Aorta (tissue), 5 donors: ENCODE measurements around the gene TBC1D22A. TPM values are rescaled to one million over a fixed set of nuclear protein-coding genes. Genes with fewer than 3 reads are reported as not detected.

Experiments
- ATAC-seq: fragments of 200-7000 bp; cut with Tn5 transposase; one replicate; pipeline ENCODE4 v1.9.1; 2022; ENCODE audit warnings: moderate library complexity; ENCODE audit not compliant: low FRiP score
- DNase-seq, 2 donors: peaks; one replicate each; pipeline ENCODE4 v3.0.0-alpha.2; 2020
- H3K27ac ChIP-seq, 2 donors: one replicate each; pipeline ENCODE4 v1.5.1; 2013; ENCODE audit warnings: low read length in 2 of 2, mild to moderate bottlenecking in 2 of 2, moderate library complexity in 2 of 2, control low read depth in 1 of 2, inconsistent platforms in 1 of 2, low read depth in 1 of 2
- H3K27me3 ChIP-seq, 2 donors: one replicate each; pipeline ENCODE4 v1.6.1; 2013; ENCODE audit warnings: control low read depth in 1 of 2, low read length in 1 of 2, mild to moderate bottlenecking in 1 of 2, moderate library complexity in 1 of 2; ENCODE audit not compliant: insufficient read depth in 2 of 2, control insufficient read depth in 1 of 2
- H3K36me3 ChIP-seq, 2 donors: one replicate each; pipeline ENCODE4 v1.6.1; 2013; ENCODE audit warnings: control low read depth in 1 of 2, low read length in 1 of 2, mild to moderate bottlenecking in 1 of 2; ENCODE audit not compliant: insufficient read depth in 2 of 2, control insufficient read depth in 1 of 2
- H3K4me1 ChIP-seq, 2 donors: one replicate each; pipeline ENCODE4 v1.6.1; 2013; ENCODE audit warnings: low read length in 2 of 2, control low read depth in 1 of 2, mild to moderate bottlenecking in 1 of 2, moderate library complexity in 1 of 2; ENCODE audit not compliant: insufficient read depth in 2 of 2, control insufficient read depth in 1 of 2
- H3K4me3 ChIP-seq, 2 donors: one replicate each; pipeline ENCODE4 v1.5.1; 2013; ENCODE audit warnings: low read length in 2 of 2, control low read depth in 1 of 2, mild to moderate bottlenecking in 1 of 2
- H3K9me3 ChIP-seq: one replicate; pipeline ENCODE4 v1.6.1; 2013; ENCODE audit warnings: mild to moderate bottlenecking, low read length; ENCODE audit not compliant: control insufficient read depth
- WGBS, 2 donors: extraction: QIAGEN DNeasy Blood & Tissue Kit; methylation state at CpG; one replicate each; pipeline ENCODE4 v1.1.7; 2013; 5-methylcytosine and 5-hydroxymethylcytosine counted together
- intact Hi-C, 2 donors: fragments of 100-400 bp; cut with DNase I; formaldehyde crosslinking; loops; one replicate each; pipeline versions ENCODE4 v1.14.2 to v1.15.0; 2022
- polyA plus RNA-seq, 2 donors: library from polyadenylated mRNA; stranded (reverse); fragments of 200-250 nt; gene quantifications; one replicate each; pipeline ENCODE4 v1.2.3, GENCODE V29; 2013
- total RNA-seq, 2 donors: library from RNA; stranded (reverse); fragmentation: NEBNext Ultra II Directional; extraction: Animal tissue kit (Norgen Biotek cat#: 25700); gene quantifications; one replicate each; pipeline ENCODE4 v1.2.1, GENCODE V29; 2021
- donor health status: healthy with polysubstance abuse.
- donor health status: Bipolar disorder and iron deficiency.
- donor health status: DM: no; HTN: no; CAD: no.
- donor health status: DM: no; HTN: no; CAD: no.
- donor health status: DM: yes; HTN: yes; CAD: no.

TBC1D22A gene
- total and polyA plus RNA-seq, 4 donors, result 10.8 to 37.1 (median 17.9) TPM

DNA sequence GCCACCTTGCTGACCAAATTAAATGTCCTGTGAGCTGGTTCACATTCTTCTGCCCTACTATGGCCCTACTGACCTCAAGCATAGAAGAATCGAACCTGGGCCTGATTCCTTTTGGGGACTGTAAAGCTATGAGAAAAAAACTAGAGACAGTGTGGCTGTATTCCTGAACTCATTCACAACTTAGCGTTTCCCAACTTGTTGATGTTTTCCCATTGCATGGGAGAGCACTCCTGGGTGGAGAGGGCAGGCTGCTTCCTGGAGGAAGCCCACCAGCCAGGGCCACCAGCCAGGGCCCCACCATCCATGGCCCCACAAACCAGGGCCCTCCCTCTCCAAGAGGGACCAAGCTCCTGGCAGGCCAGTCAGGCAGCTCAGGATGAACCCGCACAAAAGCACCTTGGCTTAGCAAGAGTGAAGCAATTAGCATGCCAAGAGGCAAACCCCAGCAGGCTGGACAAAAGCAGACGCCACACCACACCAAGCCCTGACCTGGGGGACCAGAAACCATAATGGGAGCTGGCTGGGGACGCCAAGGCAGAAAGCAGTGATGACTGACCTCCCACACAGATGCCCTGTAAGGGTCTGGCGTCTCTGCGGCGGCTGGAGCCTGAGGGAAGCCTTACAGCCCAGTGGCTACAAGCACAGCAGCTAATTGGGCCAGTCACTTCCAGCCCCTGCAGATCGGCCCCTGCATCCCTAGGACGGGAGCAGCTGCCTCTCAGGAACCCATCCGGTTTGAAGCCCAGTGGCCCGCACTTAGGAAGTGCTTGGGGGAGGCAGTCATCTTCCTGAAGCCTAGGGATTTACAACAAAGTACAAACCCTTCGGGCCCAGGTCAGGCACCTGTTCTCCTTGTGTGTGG is 26.5 kb upstream of the TBC1D22A start:
- Histone ChIP-seq H3K27ac (no peak overlapping the region), H3K4me1 (no peaks in the 10 kb centered on the region)
- intact Hi-C loops, result loop anchor here in 1 of 2 donors (10.0 kb wide), 1 partner anchor 161 kb away; no protein-coding TSS in a partner anchor

DNA sequence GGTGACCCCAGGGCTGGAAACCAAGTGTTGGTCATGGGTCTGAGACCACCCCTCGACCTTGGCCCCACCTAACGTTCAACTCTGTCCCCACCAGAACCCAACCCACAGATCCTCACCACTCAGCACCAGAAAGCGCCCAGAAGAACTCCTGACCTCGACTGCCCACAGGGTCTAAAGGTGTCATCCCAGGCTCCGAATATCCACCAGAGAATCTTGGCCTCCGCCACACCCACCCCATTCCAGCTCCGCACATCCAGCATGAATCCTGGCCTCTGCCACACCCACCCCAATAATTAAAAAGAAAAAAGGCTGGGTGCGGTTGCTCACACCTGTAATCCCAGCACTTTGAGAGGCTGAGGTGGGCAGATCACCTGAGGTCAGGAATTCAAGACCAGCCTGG is 25.7 kb upstream of the TBC1D22A start:
- H3K36me3 ChIP-seq, result no peaks in the 10 kb centered on the region
- ATAC-seq (no peak), DNase-seq (peak in 1 of 2 donors; percentile 41)
- no peaks in the 10 kb centered on the region for H3K27me3 ChIP-seq
- intact Hi-C loops, result loop anchor here in 1 of 2 donors (10.0 kb wide), 1 partner anchor 162 kb away; no protein-coding TSS in a partner anchor
- 81 to 83% methylated on average over 8 of the region's 8 CpGs for WGBS, 2 donors
- no peaks in the 10 kb centered on the region for H3K4me1 ChIP-seq
- H3K4me3 ChIP-seq, result no peak overlapping the region
- no peak overlapping the region for H3K27ac ChIP-seq
- H3K9me3 ChIP-seq, result no peaks in the 10 kb centered on the region

More for the DNA sequence above, 26.5 kb upstream of the TBC1D22A start:
- no peaks in the 10 kb centered on the region for H3K36me3 ChIP-seq
- no peak for ATAC-seq
- no peaks in the 10 kb centered on the region for H3K9me3 ChIP-seq
- peak in 1 of 2 donors; percentile 48 for DNase-seq
- 74 to 76% methylated on average over 13 of the region's 13 CpGs for WGBS, 2 donors
- H3K4me3 ChIP-seq, result no peak overlapping the region
- no peaks in the 10 kb centered on the region for H3K27me3 ChIP-seq

DNA sequence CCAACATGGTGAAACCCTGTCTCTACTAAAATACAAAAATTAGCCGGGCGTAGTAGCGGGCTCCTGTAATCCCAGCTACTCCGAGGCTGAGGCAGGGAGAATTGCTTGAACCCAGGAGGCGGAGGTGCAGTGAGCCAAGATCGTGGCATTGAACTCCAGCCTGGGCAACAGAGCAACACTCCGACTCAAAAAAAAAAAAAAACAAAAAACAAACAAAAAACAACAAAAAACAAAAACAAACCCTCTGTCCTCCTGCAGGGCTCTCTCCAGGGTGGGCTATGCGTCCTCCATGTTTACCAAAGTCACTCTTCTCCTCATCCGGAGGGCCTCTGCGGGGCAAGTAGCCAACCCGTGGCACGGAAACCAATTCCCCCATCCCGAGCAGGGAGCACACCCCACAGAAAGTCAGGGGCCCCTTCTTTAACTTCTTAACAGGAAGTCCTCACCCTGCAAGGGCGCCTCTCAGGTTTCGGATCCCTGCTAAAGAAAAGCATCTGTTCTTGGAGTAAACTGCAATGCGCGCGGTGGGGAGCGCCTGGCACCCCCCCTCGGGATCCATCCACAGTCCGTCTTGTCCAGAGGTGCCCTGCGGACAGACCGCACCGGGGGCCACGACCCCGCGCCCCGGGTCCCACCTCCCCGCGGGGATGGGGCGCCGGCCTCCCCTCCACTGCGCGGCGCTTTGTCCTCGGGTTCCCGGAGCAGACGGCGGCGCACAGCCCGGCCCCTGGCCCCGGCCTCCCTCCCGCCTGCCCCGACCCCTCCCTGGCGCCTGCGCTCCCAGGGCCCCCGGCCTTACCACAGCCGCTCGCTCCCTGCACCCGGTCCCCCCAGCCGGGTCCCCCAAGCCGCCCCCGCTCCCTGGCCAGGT is 25.1 kb upstream of the TBC1D22A start:
- DNase-seq (peak; percentile 62 to 83), ATAC-seq (peak; percentile 40)
- intact Hi-C loops, result loop anchor here in 1 of 2 donors (10.0 kb wide), 1 partner anchor 163 kb away; no protein-coding TSS in a partner anchor
- Histone ChIP-seq H3K36me3 (no peaks in the 10 kb centered on the region), H3K4me1 (no peaks in the 10 kb centered on the region), H3K27ac (peak overlapping the region in 1 of 2 donors; percentile 20), H3K9me3 (no peaks in the 10 kb centered on the region), H3K4me3 (peak overlapping the region; percentile 90 to 95), H3K27me3 (no peaks in the 10 kb centered on the region)
- WGBS, 2 donors, result 5 to 8% methylated on average over 39 to 53 of the region's 53 CpGs

DNA sequence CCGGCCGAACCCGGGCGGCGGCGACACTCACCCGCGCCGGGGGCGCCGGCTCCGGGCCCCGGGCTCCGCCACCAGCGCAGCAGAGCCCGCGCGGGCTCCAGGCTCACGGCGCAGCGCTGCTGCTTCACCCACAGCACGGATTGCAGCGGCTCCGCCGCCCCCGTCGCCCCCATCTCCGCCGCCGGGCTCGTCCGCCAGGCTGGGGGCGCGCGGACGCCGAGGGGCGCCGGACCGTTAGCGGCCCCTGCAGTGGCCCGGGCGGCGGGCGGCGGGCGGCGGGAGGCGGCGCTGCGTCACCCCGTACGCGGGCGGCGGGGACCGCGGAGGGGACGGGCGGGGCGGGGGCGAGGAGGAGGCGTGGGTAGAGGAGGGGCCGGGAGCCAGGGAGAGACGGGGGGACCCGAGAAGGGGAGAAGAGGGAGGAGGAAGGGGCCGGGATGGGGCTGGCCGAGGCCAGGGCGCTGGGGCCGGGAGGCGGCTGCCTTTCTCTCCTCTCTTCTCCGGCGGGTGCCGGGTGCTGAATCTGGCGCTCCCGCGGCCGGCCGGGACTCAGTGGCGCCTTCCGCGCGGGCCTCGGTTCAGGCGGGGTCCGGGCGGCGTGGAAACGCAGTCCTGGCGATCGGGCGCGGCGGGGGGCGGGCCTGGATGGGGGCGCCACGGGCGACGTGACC is 24.3 kb upstream of the TBC1D22A start, which contains the start of gene CERK:
Gene CERK (minus strand): TSS at position 277 of the 671 bp plus-strand sequence. CDS start 104 bp downstream, at position 173.
- WGBS, 2 donors, result 0 to 1% methylated on average over 49 to 99 of the region's 99 CpGs
- H3K4me3 ChIP-seq, result peak within 1 kb of the TSS; percentile 90 to 95
- intact Hi-C loops, result loop anchor here in 1 of 2 donors (2.0 to 10.0 kb wide), 3 partner anchors 17 to 163 kb away; partner anchors contain the start of gene TBC1D22A
- DNase-seq (peak; percentile 89 to 92), ATAC-seq (peak; percentile 87)
- no peaks in the 10 kb centered on the region for H3K4me1 ChIP-seq
- H3K9me3 ChIP-seq, result no peaks in the 10 kb centered on the region
- no peaks in the 10 kb centered on the region for H3K36me3 ChIP-seq
- no peaks in the 10 kb centered on the region for H3K27me3 ChIP-seq
- H3K27ac ChIP-seq, result peak within 1 kb of the TSS; percentile 43 to 50

DNA sequence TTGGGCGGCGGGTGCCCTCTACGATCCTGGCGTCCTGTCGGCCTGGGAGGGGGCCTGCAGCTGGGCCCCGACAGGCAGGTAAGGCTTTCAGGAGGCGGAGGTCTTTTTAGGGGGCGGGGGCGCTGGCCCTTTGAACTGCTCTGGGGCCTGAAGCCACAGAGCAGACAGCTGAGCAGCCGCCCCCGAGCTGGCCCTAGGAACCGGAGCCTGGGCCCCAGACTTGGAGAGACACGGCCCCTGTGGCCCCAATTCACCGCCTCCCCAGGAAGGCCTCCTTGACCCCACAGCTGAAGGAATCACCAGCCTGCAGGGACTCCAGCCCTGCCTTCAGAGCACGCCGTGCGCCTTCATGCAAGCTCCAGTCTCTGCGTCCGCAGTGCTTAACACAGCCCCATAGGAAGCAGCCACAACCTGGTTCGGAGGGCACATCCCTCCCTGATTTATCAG is 23.8 kb upstream of the TBC1D22A start:
- WGBS, 2 donors, result 3 to 7% methylated on average over 20 of the region's 20 CpGs
- no peaks in the 10 kb centered on the region for H3K27me3 ChIP-seq
- peak; percentile 30 for ATAC-seq
- no peaks in the 10 kb centered on the region for H3K4me1 ChIP-seq
- H3K27ac ChIP-seq, result peak overlapping the region; percentile 43 to 50
- intact Hi-C loops, result loop anchor here in 1 of 2 donors (2.0 to 10.0 kb wide), 3 partner anchors 16 to 164 kb away; partner anchors contain the start of gene TBC1D22A
- H3K4me3 ChIP-seq, result peak overlapping the region; percentile 90 to 95
- H3K9me3 ChIP-seq, result no peaks in the 10 kb centered on the region
- no peaks in the 10 kb centered on the region for H3K36me3 ChIP-seq
- DNase-seq, result peak in 1 of 2 donors; percentile 53

DNA sequence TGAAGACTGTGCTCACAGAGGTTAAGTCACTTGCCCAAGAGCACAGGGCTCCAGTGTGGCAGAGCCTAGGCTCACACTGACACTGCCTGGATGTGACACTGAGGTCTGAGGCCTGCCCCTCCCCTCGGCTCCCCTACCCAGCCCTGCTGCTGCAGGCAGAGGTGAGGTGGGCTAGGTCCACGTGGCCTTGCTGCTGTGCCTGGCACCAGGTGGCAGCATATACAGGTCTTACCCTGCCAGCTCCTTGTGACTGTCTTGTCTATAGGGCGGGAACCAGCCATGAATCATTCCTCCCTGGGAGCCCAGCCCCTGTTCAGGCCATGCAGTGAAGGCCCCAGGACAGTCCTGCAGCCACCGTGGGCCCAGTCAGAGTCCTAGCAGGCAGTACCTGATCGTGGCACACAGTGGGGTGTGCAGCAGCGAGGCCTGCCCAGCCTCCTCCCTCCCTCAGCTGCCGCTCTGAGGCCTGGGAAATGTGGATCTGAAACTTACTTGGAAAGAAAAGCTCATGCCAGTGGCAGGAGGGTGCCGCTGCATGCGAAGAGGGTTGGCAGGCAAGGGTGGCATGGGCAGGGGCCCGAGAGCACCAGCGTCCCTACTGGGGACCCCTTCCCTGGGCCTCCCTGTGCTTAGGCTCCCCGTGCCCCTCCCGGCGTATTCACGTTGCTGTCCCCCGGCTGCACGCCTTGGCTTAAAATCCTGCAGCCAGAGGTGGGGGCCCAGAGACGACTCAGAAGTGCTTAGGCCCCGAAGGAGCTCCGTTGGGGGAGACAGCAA is 23.2 kb upstream of the TBC1D22A start:
- no peaks in the 10 kb centered on the region for H3K36me3 ChIP-seq
- H3K27ac ChIP-seq, result no peak overlapping the region
- H3K27me3 ChIP-seq, result no peaks in the 10 kb centered on the region
- peak overlapping the region in 1 of 2 donors; percentile 90 for H3K4me3 ChIP-seq
- no peaks in the 10 kb centered on the region for H3K4me1 ChIP-seq
- ATAC-seq (peak; percentile 20), DNase-seq (peak in 1 of 2 donors; percentile 67)
- H3K9me3 ChIP-seq, result no peaks in the 10 kb centered on the region
- intact Hi-C loops, result loop anchor here in 1 of 2 donors (2.0 to 10.0 kb wide), 3 partner anchors 16 to 164 kb away; partner anchors contain the start of gene TBC1D22A
- 27 to 42% methylated on average over 20 of the region's 20 CpGs for WGBS, 2 donors

DNA sequence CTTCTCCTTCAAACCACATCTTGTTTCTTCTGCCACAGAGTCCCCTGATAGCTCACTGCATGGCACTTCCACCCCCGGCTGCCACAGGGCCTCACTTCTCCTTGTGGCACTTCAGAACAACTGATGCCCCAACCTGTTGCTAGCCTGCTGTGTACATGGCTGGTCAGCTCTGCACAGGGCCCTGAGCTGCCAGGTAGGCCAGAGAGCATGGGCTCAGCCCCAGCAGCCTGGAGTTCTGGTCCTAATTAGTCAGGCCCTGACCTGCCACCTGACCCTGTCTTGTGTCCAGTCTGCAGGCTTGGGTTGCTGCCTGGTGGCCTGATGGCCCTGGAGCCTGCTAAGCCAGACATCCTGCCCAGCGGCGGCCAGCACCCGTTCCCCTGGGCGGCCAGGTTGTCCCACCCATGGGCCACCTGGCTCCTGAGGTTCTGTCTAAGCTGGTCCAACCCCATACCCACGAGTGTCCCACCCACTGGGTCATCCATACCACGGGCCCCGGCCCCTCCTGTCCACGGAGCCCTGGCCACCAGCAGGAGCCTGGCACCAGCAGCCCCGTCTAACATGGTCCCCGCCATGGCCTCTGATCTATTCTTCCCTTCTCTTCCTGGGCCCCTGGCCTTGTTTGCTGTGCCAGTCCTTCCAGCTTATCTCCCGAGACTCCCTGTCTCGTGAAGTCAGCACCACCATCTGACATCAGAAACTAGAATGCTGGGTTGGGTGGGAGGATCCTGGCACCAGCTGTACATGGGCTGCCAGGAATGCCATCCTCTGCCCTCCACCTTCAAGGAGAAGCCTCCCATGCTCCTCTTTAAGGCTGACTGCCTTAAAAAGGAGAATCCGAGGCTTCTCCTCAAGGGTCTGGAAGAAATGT is 21.3 kb upstream of the TBC1D22A start:
- no peak for ATAC-seq

More for the DNA sequence above, 21.3 kb upstream of the TBC1D22A start:
- DNase-seq, result peak in 1 of 2 donors; percentile 44
- H3K9me3 ChIP-seq, result no peaks in the 10 kb centered on the region
- no peak overlapping the region for H3K4me3 ChIP-seq
- H3K4me1 ChIP-seq, result no peaks in the 10 kb centered on the region
- no peaks in the 10 kb centered on the region for H3K36me3 ChIP-seq
- no peaks in the 10 kb centered on the region for H3K27me3 ChIP-seq
- intact Hi-C loops, result no loop called here
- H3K27ac ChIP-seq, result no peak overlapping the region
- 85 to 88% methylated on average over 14 of the region's 14 CpGs for WGBS, 2 donors
